Endometrial microvascular endothelial cells (primary cell): ENCODE data around the gene PLTP. TPM values are rescaled to one million over a fixed set of nuclear protein-coding genes. Genes with fewer than 3 reads are reported as not detected.

ENCODE experiments used
- in situ Hi-C: cut with HindIII; loops from 2 replicates; pipeline ENCODE4 v1.10.0; 2017; ENCODE audit warnings: low sequenced_read_pairs, low pct_unique_long_range_greater_than_20kb; ENCODE audit errors: inconsistent ontology term
- total RNA-seq: library from RNA; depleted of rRNA; stranded (reverse); fragments of >200 nt; gene quantifications from one replicate; pipeline ENCODE4 v1.2.3, GENCODE V29; 2015; ENCODE audit errors: inconsistent ontology term

The PLTP gene
- total RNA-seq, 1 donor from 2014 or later = 3.0 TPM

DNA sequence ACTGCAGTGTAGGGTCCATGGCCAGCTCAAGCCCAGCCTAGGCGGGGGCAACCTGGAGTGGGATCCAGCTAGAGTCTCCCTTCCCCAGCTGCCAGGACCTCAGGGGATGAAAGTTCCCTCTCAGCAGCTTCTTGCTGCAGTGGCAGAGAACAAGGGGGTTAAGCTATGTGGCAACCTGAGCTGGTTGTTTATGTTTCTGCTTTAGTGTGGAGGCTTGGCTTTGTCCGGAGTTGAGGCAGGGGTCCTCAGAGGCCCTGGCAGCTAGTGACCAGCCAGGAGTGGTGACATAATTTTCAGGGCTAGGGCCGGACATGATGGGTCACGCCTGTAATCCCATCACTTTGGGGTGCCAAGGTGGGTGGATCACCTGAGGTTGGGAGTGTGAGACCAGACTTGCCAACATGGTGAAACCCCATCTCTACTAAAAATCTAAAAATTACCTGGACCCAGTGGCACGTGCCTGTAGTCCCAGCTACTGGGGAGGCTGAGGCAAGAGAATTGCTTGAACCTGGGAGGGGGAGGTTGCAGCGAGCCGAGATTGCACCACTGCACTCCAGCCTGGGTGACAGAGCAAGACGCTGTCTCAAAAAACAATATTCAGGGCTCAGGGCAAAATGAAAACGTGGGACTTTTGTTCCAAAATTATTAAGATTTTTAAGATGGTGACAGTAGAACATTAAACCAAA lies 14.0 kb upstream of the PLTP start:
- in situ Hi-C loops = loop anchor here (25.0 kb wide), 1 partner anchor 114 kb away; the partner anchor contains the start of gene UBE2C

DNA sequence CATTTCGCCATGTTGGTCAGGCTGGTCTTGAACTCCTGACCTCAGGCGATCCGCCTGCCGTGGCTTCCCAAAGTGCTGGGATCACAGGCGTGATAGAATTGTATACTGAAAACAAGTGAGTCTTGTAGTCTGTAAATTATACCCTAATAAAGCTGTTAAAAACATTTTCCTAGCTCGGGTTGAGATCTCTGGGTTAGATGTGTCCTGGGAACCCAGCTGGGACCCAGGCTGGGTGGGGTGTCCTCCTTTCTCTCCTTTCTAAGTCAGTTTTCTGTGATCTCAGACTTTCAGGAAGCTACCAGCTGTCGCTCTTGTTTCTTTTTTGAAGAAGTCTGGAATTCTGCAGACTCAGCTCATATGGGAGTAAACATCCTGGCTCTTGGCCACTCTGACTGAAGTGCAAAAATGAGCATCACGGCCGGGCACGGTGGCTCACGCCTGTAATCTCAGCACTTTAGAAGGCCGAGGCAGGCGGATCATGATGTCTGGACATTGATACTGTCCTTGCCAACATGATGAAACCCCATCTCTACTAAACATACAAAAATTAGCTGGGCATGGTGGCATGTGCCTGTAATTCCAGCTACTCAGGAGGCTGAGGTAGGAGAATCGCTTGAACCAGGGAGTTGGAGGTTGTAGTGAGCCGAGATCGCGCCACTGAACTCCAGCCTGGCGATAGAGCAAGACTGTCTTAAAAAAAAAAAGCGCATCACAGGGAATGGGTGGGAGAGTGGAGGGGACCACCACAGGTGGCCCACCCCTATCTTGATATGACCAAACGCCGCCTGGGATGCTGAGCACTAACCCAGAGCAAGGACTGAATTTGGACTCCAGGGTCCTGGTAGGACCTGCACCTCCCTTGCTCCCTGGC lies 12.7 kb upstream of the PLTP start:
- in situ Hi-C loops = loop anchor here (25.0 kb wide), 1 partner anchor 112 kb away; the partner anchor contains the start of gene UBE2C

- in situ Hi-C loops = no loop called here
Measured at GRCh38 chr20:45921337-45922189, 9.6 kb upstream of the PLTP start.

GRCh38 chr20:45920462-45921336 lies 8.7 kb upstream of the PLTP start:
- in situ Hi-C loops = no loop called here

GRCh38 chr20:45919542-45920399 lies 7.8 kb upstream of the PLTP start:
- in situ Hi-C loops = no loop called here

DNA sequence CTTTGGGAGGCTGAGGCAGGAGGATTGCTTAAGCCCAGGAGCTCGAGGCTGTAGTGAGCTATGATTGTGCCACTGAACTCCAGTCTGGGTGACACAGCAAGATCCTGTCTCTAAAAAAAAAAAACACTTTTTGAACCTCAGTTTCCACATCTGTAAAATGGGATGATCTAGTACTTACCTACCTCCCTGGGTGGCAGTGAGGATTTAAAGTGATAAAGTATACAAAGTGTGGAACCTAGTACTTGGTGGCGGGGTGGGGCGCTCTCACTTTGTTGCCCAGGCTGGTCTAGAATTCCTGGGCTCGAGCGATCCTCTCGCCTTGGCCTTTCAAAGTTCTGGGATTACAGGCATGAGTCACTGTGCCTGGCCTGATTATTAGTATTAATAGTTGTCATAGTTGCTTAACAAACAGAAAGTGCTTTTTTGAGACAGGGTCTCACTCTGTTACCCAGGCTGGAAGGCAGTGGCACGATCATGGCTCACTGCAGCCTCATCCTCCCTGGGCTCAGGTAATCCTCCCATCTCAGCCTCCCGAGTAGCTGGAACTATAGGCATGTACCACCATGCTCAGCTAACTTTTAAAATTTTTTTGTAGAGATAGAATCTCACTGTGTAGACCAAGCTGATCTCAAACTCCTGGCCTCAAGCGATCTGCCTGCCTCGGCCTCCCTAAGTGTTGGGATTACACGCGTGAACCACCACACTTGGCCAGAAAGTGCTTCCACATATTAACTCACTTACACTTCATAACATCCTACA lies 7.0 kb upstream of the PLTP start:
- in situ Hi-C loops = no loop called here

- in situ Hi-C loops = no loop called here
Measured at GRCh38 chr20:45918182-45918737, 6.3 kb upstream of the PLTP start.

DNA sequence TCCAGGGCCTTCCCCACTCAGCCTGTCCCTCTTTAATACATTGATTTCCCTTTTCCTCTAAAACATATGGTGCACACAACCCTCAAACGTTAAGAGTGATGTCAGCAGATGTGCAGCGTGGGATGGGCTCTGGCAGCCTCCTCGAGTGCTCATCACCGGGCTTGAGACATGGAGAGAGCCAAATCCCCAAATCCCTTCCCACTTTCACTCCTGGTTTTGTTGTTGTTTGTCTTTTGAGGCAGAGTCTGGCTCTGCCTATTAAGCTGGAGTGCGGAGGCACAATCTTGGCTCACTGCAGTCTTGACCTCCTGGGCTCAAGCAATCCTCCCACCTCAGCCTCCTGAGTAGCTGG lies 5.8 kb upstream of the PLTP start:
- in situ Hi-C loops = no loop called here

- in situ Hi-C loops = no loop called here
Measured at GRCh38 chr20:45913116-45913515, 1.2 kb upstream of the PLTP start.

DNA sequence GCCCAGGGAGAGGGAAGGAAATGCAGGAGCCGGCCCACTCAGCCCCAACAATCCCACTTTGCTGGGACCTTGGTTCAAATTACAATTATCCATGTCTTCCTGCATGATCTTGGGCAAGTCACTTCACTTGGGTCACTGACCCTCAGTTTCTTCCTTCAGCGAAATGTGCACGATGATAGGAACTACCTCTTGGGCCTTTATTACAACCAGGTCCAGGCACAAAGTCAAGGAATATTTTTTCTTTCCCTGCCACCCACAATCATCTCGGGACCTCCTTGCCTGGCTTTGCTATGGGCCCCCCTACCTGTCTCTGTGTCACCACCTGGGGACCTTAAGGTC lies 358 bp upstream of the PLTP start:
- in situ Hi-C loops = no loop called here

DNA sequence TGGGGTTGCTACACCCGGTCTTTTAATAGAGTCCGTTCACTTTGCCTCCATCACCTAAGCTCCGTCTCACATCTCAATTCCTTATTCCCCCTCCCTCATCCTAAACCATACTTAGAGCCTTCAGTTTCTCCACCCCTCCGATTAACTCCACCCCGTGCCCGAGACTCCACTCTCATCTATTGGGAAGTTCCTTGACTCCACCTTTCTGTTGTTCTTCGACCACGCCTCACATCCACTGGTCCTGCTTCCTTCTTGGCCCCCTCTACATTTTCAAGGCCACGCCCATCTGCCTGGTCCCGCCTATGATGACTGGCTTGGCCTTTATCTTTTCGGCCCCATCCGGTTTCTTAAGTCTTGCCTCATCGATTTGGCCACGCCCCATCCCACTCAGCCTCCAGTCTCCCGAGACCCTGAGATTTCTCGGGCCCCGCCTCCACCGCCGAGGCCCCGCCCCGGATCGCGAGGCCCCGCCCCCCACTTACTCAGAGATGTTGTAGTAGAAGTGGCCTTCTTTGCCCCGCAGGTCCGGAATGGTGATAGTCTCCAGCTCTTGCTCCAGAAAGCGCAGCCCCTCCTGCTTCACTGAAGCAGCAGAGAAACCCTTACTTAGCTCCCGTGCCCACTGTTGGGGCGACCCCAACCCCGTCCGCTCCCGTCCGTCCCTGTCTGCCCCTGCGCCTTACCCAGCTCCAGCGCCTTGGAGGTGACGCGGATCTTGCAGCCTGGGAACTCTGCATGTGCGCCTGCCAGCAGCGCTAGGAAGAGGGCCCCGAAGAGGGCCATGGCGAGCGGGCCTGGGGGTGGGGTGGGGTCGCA lies 1.1 kb downstream of the PLTP start:
- in situ Hi-C loops = no loop called here

DNA sequence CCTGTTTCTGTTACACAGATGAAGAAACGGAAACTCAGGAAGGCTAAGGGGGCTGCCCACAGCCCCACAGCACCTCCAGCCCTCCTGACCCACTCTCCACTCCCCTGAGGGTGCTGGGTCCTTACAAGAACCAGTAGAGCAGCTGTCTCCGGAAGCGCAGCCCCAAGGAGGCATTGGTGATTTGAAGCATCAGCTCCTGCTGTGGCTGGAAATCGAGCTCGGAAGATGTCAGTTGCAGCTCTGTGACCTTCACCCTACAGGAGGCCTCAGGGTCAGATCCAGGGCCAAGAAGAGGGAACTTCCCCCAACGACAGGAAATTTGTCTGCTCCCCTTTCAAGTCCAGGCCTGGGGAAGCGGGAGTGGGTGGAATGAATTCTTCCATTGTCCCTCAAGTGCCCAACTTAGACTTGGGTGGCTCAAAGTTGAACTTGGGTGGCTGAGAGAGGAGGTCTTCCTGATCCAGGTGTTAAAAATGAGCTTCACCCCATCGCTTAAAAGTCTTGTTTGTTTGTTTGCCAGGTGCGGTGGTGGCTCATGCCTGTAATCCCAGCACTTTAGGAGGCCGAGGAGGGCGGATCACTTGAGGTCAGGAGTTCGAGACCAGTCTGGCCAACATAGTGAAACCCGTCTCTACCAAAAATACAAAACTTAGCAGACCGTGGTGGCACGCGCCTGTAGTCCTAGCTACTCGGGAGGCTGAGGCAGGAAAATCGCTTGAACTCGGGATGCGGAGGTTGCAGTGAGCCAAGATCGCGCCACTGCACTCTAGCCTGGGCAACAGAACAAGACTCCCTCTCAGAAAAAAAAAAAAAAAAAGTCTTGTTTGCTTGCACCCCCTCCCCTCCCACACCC lies 1.9 kb downstream of the PLTP start:
- in situ Hi-C loops = no loop called here

DNA sequence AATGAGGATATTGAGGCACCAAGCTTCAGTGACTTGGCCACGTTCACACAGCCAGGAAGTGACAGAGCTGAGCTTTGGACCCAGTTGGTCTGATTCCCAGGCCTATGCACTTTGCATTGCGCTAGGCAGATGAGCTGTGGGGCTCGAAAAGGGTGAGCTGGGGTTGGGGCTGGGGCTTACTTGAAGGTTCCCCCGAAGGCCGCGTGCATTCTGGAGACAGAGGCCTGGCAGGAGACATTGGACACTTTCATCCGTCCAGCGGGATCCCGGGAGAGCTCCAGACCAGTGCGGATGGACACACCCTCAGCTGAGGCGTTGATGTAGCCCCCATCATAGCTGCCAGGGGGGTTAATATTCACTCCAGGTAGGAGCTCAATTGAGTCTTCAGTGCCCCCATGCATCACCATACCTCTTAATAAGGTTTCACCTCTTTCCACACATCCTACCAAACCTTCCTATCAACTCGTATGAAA lies 2.6 kb downstream of the PLTP start:
- in situ Hi-C loops = no loop called here

GRCh38 chr20:45908084-45908483 lies 3.9 kb downstream of the PLTP start:
- in situ Hi-C loops = no loop called here
